Rectal smooth muscle tissue (tissue), 1 donor: ENCODE measurements around the gene SNX9.
"Not testable (repeated sequence)": the region's sequence is repeated elsewhere in the genome, so short reads cannot be mapped to it uniquely, and the experiment has no call there.

Source experiments
- H3K27ac ChIP-seq: one replicate; pipeline ENCODE4 v1.7.0; 2013; ENCODE audit warnings: low read depth, low read length, inconsistent platforms
- H3K27me3 ChIP-seq: one replicate; pipeline ENCODE4 v1.7.0; 2013; ENCODE audit warnings: low read length; ENCODE audit not compliant: control insufficient read depth, insufficient read depth
- H3K36me3 ChIP-seq: one replicate; pipeline ENCODE4 v1.7.0; 2013; ENCODE audit warnings: low read length; ENCODE audit not compliant: control insufficient read depth, insufficient read depth
- H3K4me1 ChIP-seq: one replicate; pipeline ENCODE4 v1.7.0; 2013; ENCODE audit warnings: low read length; ENCODE audit not compliant: control insufficient read depth, insufficient read depth
- H3K4me3 ChIP-seq: one replicate; pipeline ENCODE4 v1.7.0; 2013; ENCODE audit warnings: low read length
- H3K9ac ChIP-seq: one replicate; pipeline ENCODE4 v1.7.0; 2013; ENCODE audit warnings: low read length

Gene SNX9

DNA sequence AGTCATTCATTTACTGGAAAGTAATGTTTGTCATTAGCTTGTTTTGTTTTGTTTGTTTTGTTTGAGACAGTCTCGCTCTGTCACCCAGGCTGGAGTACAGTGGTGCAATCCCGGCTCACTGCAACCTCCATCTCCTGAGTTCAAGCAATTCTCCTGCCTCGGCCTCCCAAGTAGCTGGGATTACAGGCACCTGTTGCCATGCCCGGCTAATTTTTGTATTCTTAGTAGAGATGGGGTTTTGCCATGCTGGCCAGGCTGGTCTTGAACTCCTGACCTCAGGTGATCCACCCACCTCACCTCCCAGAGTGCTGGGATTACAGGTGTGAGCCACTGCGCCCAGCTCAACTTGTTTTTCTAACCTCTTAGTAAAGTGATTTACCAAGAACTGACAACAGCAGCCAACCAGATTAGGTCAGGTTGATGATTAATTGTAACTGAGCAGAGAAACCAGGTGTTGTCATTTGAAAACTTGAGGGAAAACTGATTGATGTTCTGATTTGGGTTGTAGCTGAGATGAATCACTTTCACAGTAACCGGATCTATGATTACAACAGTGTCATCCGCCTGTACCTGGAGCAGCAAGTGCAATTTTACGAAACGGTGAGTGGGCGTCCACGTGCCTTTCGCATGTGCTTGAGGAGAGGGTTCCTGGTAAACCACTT lies 117.5 kb downstream of the SNX9 start:
- not testable (repeated sequence) for H3K27me3 ChIP-seq, H3K9ac ChIP-seq

DNA sequence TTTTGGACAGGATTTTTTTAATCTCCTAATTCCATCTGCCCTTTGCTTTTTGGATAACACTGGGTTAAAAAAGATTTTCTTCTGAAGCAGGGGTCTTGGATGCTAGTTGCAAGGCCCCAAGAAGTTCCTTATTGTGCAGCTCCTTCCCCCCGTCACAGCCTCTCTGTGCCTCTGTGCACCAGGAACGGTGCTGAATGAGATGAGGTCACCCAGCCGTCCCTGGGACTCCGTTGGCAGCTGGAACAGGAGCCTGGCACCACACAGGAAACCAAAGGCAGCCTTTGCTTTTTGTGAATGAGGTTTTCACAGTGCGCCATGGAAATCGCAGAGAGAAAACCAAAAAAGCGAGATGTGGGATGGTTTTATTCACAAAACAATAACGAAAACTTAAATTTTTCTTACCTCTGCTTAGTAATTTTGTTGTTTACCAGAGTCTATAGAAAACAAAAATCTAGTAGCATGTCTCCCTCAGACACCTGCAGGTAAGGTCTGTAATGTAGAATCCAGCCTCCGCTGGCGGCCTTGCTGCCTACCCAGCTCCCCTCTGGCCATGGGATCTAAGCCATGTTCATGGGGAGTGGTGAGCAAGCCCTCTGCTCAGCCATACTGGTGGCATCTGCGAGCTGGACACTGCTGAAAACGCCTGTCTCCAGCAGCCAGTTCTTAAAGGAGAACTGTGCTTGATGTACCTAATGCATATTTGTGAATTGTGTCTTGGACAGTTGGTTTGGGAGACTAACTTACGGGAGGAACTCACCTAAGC lies 118.2 kb downstream of the SNX9 start:
- H3K4me3 ChIP-seq: no peak overlapping the region
- no peak overlapping the region for H3K27ac ChIP-seq
- H3K4me1 ChIP-seq: no peaks in the 10 kb centered on the region
- no peak overlapping the region for H3K9ac ChIP-seq
- peaks cover 35% of the 10 kb centered on the region for H3K36me3 ChIP-seq
- H3K27me3 ChIP-seq: no peaks in the 10 kb centered on the region

More for the DNA sequence above, 117.5 kb downstream of the SNX9 start:
- not testable (repeated sequence) for H3K27ac ChIP-seq, H3K4me1 ChIP-seq, H3K4me3 ChIP-seq
- peaks cover 39% of the 10 kb centered on the region for H3K36me3 ChIP-seq

DNA sequence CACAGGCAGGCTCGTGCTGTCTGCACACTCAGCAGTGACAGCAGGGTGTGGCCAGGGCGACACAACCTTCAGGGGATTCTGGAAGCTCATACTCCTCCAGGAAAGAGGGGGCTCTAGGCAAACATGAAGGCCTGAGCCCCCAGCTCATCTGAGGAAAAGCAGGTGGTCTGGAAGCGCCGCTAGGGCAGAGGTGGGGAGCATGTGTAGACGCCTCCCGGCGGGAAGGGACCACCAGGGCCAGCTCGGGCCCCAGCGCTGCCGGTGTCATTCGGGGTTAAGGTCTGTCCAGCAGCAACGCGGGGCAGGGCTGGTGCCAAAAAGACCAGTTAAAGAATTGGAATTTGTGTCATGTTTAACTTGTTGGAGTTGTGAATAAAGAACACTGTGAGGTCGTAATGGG lies 119.3 kb downstream of the SNX9 start:
- Histone ChIP-seq H3K9ac (no peak overlapping the region), H3K4me1 (no peaks in the 10 kb centered on the region), H3K4me3 (no peak overlapping the region), H3K27ac (no peak overlapping the region), H3K27me3 (no peaks in the 10 kb centered on the region), H3K36me3 (peaks cover 33% of the 10 kb centered on the region)

DNA sequence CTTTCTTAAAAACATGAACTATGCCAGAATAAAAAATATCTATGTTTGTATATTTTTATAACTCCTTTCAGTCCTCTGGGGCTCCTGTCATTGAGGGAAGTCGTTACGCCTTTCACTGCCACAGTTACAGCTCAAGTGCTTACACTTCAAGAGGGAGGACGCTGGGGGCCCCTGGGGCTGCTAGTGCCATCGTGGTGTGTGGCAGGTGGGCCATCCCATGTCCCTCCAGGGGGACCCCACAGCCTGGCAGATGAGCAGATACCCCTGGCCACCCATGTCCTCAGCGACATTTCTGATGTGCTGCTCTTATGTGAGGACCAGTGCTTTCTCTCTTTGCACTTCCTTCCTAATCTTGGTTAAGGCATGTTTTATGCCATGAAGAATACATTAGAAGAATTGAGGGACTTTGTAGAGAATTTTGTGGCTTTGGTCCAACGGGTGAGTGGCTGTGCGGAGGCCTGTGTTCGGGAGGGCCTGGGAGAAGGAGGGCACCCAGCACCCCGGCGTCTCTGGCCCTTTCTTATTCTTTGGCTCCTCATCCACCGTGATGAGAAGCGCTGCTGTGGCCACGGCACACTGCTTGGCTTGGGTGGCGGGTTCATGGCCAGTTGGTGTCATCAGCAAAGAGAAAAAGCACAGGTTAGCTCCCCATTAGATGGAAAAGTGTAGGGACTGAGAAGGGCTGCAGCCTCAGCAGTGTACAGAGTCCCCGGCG lies 120.4 kb downstream of the SNX9 start:
- peaks cover 27% of the 10 kb centered on the region for H3K36me3 ChIP-seq
- no peak overlapping the region for H3K9ac ChIP-seq
- H3K27ac ChIP-seq: no peak overlapping the region
- H3K4me3 ChIP-seq: no peak overlapping the region
- H3K4me1 ChIP-seq: no peaks in the 10 kb centered on the region
- H3K27me3 ChIP-seq: no peaks in the 10 kb centered on the region

DNA sequence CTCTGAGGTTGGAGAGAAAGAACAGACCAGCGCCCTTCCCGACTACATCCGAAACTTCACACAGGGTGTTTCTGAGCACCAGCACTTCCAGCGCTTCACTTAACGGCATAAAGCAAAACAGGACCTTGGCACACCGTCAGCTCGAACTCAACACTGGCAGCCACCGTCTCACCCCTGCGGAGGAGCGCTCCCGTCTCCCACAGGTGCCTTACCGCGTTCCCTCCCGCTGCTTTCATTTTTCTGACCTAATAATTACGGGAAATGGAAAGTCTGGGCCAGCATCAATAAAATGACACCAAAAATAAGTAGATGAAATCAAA lies 120.9 kb downstream of the SNX9 start:
- H3K36me3 ChIP-seq: peaks cover 25% of the 10 kb centered on the region
- no peaks in the 10 kb centered on the region for H3K27me3 ChIP-seq
- H3K9ac ChIP-seq: no peak overlapping the region
- H3K4me1 ChIP-seq: no peaks in the 10 kb centered on the region
- no peak overlapping the region for H3K4me3 ChIP-seq
- no peak overlapping the region for H3K27ac ChIP-seq

DNA sequence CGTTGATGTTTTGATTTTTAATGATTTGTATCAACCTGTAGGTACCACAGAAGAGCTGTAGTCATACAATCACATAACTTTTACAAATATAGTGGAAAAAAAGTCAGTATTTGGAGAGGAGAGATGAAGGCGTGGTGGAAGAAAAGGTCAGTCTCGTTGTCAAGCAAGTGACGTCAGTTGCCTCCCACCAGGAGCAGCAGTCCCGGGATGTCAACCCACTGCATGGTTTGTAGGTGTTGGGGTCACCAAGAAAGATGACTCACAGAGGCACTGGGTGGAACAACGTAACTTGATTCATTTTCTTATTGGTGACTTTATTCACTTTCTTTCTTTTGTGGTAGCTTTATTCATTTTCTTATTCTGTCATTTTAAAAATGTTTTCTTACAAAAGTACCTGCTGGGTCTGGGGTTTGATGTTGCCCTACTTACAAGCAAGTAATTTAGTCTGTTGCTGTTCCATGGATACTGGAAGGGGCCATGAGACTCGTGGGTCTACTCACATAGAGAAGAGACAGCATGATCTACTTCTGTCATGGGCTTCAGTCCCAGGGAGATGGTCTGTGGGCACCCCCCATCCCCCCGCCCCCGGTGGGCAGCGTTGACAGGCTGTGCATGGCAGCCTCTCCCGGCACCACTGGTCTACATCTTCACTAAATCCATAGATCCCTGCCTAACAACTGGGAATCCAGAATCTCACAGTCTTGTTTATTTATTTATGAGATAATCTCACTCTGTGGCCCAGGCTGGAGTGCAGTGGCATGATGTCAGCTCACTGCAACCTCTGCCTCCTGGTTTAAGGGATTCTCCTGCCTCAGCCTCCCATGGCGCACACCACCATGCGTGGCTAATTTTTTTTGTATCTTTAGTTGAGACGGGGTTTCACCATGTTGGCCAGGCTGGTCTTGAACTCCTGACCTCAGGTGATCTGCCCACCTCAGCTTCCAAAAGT lies 122.2 kb downstream of the SNX9 start:
- H3K27me3 ChIP-seq: no peaks in the 10 kb centered on the region
- no peak overlapping the region for H3K9ac ChIP-seq
- no peaks in the 10 kb centered on the region for H3K4me1 ChIP-seq
- H3K27ac ChIP-seq: no peak overlapping the region
- no peak overlapping the region for H3K4me3 ChIP-seq
- peaks cover 21% of the 10 kb centered on the region for H3K36me3 ChIP-seq

DNA sequence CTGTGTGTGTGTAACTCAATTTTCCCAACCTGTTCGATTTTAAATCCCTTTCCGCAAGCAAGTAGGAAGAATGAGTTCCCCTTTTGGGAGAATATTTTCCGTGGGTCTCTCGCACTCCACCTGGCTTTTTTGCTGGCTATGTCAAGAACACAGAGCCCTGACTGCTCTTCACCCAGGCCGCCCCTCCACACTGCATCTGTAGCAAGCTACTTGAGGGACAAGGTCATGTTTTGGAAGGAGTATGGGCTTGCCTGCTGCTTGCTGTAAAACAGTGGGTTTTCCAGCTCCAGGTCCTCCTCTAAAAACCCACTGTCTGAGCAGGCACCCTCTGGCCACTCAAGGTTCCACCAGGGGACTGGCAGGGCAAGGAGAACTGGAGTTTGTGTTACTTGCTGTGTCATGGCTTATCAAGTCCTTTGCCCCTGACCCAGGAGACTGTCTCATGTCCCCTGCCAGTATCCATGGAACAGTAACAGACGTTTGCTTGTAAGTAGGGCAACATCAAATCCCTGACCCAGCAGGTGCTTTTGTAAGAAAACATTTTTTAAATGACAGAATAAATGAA lies 123.1 kb downstream of the SNX9 start:
- no peak overlapping the region for H3K27ac ChIP-seq
- peaks cover 16% of the 10 kb centered on the region for H3K36me3 ChIP-seq

DNA sequence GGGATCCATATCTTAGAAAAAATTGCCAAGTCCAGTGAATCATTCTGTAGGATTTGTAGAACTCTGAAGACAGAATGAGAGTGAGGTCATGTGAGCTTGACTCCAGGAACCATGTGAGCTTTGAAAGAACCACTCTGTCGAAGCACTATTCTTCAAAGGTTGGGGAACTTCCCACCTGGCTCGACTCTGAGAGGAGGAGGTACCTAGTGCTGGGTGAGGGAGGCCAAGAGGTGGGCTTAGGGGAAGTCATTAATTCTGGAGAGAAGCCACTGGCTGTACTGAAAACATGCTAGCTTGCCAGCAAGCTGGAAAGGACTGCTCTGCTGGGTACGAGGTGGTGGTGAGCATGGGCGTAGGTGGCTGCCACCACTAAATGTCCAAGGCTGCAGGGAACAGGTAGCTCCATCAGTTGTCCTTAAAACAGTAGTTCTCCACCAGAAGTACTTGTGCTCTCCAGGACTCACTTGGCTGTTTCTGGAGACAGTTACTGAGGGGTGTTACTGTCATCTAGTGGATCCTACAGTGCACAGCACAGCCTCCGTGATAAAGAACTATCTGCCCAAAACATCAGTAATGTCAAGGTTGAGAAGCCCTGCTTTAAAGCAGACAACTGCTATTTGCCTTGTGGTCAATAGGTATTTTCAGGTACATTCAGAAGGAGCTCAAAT lies 124.0 kb downstream of the SNX9 start:
- peaks cover 11% of the 10 kb centered on the region for H3K36me3 ChIP-seq
- no peak overlapping the region for H3K4me3 ChIP-seq
- H3K4me1 ChIP-seq: no peaks in the 10 kb centered on the region
- H3K27ac ChIP-seq: no peak overlapping the region
- H3K27me3 ChIP-seq: no peaks in the 10 kb centered on the region
- no peak overlapping the region for H3K9ac ChIP-seq

More for the DNA sequence above, 123.1 kb downstream of the SNX9 start:
- H3K9ac ChIP-seq: no peak overlapping the region
- no peaks in the 10 kb centered on the region for H3K4me1 ChIP-seq
- no peak overlapping the region for H3K4me3 ChIP-seq
- no peaks in the 10 kb centered on the region for H3K27me3 ChIP-seq

DNA sequence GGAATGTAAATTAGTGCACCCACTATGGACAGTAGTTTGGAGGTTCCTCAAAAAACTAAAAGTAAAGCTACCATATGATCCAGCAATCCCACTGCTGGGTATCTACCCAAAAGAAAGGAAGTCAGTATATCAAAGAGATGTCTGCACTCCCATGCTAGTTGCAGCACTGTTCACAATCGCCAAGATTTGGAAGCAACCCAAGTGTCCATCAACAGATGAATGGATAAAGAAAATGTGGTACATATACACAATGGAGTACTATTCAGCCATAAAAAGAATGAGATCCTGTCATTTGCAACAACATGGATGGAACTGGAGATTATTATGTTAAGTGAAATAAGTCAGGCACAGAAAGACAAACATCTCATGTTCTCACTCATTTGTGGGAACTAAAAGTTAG lies 127.9 kb downstream of the SNX9 start:
- H3K36me3 ChIP-seq, H3K9ac ChIP-seq, H3K4me3 ChIP-seq, H3K27me3 ChIP-seq, H3K4me1 ChIP-seq, H3K27ac ChIP-seq: not testable (repeated sequence)

DNA sequence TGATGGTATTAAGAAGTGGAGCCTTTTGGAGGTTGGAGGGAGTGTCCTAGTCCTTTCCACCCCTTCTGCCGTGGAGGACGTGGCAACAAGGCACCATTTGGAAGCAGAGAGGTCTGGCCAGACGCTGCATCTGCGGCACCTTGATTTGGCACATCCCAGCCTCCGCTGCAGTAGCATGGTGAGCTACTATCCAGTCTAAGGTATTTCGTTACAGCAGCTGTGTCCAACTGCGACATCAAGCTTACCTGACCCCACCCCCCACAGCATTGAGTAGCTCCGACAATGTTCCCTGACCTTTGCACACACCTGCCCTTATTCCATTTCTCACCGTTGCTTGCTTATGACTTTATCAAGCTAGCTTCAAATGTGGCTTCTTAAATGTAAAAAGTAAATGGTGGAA lies 128.8 kb downstream of the SNX9 start:
- no peaks in the 10 kb centered on the region for H3K36me3 ChIP-seq
- H3K27ac ChIP-seq: no peak overlapping the region
- no peaks in the 10 kb centered on the region for H3K4me1 ChIP-seq
- H3K9ac ChIP-seq: no peak overlapping the region
- no peaks in the 10 kb centered on the region for H3K27me3 ChIP-seq
- no peak overlapping the region for H3K4me3 ChIP-seq

DNA sequence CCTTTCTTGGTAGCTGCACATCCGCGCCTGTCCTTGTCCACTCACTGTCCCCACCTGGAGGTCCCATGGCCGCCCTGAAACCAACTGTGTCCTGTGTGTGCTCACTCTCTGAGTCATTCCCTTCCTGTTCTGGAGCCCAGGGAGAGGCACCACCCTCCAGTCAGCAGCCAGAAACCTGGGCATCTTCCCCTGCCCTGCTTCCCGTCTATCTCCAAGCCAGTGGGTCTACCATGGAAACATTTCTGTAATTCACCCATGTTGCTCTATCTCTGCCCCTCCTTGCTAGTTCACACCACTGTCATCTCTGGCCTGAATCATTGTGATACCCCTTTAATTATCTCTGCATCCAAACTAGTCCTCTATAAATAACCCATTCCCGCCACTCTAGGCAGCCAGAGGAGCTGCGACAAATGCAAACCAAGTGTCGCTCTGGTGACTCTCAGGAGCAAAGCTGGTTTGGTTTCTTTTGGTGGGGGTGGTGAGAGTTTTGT lies 129.9 kb downstream of the SNX9 start:
- Histone ChIP-seq H3K4me1 (no peaks in the 10 kb centered on the region), H3K9ac (no peak overlapping the region), H3K4me3 (no peak overlapping the region), H3K27ac (no peak overlapping the region), H3K27me3 (no peaks in the 10 kb centered on the region), H3K36me3 (no peaks in the 10 kb centered on the region)
